HG02885 (cell line): ENCODE results near the gene NPC1L1.

ENCODE experiments used
- ATAC-seq: cut with Tn5 transposase; IDR thresholded peaks from one replicate; pipeline ENCODE4 v1.9.1; 2021; ENCODE audit warnings: mild to moderate bottlenecking; ENCODE audit not compliant: unreplicated experiment, poor library complexity

Gene NPC1L1

GRCh38 chr7:44476313-44476712, 64.8 kb downstream of the NPC1L1 start:
- ATAC-seq, result no peak

- ATAC-seq, result no peak
Observed at GRCh38 chr7:44473295-44473694, 67.8 kb downstream of the NPC1L1 start.

- ATAC-seq, result no peak
Observed at GRCh38 chr7:44472843-44473242, 68.3 kb downstream of the NPC1L1 start.

- no peak for ATAC-seq
Observed at GRCh38 chr7:44471850-44472249, 69.3 kb downstream of the NPC1L1 start.

- no peak for ATAC-seq
Observed at GRCh38 chr7:44471436-44471835, 69.7 kb downstream of the NPC1L1 start.

GRCh38 chr7:44470628-44471245, 70.4 kb downstream of the NPC1L1 start:
- ATAC-seq, result no peak

GRCh38 chr7:44470135-44470479, 71.0 kb downstream of the NPC1L1 start:
- ATAC-seq, result no peak

- no peak for ATAC-seq
Observed at GRCh38 chr7:44469461-44470134, 71.5 kb downstream of the NPC1L1 start.

GRCh38 chr7:44467217-44467548, 73.9 kb downstream of the NPC1L1 start:
- ATAC-seq, result no peak

GRCh38 chr7:44466300-44467216, 74.6 kb downstream of the NPC1L1 start:
- no peak for ATAC-seq

GRCh38 chr7:44465490-44465889, 75.6 kb downstream of the NPC1L1 start:
- ATAC-seq, result no peak

GRCh38 chr7:44463169-44463808, 77.8 kb downstream of the NPC1L1 start:
- no peak for ATAC-seq
